Right forelimb (tissue), 1 donor: ENCODE data around the gene SRCAP.

ENCODE experiments used
- DNase-seq: peaks from one replicate; pipeline ENCODE4 v3.0.0-alpha.2; 2018

SRCAP gene

GRCh38 chr16:30760577-30761426 lies 61.8 kb downstream of the SRCAP start:
- no peak for DNase-seq

DNA sequence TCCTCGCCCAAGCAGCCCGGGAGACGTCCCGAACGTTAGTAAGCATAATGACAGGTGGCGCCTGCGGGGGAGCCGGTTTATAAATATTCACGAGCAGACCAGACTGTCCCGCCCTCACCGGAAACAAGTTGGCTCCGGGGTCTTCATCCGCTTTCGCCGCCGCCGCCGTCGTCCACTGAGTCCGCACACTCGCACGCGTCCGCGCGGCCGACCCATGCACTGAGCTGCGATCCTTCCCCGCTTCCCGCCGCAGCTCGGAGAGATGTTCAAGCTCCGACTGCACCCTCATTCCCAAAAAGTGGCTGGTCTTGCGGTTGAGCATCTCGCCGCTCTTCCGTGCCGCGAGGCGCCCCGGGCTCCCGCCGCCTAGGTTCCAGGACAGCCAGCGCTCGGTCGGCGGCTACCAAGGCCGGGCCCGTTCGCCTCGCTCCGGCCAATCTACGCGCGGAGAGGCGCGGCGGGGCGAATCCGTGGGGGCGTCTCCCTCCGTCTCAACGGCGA lies 62.5 kb downstream of the SRCAP start:
- no peak for DNase-seq

DNA sequence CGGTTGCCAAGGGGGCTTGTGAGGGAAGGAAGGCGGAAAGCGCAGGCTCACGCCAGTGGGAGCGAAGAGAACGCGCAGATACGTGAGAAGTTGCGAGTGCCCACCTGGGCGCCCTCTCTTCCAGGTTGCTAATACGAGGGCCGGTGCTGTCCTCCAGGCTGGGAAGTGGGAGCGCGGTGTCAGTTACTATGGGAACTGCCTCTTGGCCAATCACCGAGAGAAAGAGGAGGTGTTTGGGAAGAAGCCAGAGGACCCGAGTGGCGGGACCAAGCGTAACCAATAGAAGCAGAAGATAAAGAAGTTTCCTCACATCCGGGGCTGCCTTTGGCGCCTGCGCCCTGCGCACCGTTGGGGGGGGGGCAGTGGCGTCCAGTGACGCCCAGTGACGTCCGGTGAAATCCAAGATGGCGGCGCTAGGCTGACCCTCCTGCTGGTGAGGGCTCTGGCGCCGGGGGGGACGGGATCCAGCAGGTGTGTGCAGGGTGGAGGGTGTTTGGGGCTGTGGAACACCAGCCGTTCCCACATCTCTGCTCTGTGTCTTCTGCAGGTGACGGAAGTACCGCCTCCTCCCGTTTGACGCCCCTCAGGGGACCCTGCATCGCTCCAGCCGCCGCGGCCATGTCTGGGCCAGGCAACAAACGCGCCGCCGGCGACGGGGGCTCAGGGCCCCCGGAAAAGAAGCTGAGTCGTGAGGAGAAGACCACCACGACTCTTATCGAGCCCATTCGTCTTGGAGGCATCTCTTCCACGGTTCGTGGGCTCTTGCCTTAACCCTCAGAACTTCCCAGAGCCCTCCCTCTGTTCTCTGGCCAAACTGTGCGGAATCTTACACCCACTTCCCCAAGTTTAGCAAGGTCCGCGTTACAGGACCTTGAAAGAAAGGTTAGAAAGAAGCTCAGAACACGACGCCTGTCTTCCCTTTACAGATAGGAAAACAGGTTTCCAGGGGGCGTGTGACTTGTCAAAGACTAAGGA lies 63.2 kb downstream of the SRCAP start, which contains the start of the genes CFAP119 and RNF40:
Gene CFAP119, minus strand, starts transcription at position 135 of the 975 bp plus-strand sequence. CDS start 314 bp downstream, outside the sequence.
Gene RNF40, plus strand, starts transcription at position 395 of the 975 bp plus-strand sequence. Its CDS starts 224 bp downstream, at position 619.
- peak; percentile 99 for DNase-seq

GRCh38 chr16:30762991-30763725 lies 64.2 kb downstream of the SRCAP start:
- DNase-seq: no peak

GRCh38 chr16:30764086-30764485 lies 65.1 kb downstream of the SRCAP start:
- no peak for DNase-seq

DNA sequence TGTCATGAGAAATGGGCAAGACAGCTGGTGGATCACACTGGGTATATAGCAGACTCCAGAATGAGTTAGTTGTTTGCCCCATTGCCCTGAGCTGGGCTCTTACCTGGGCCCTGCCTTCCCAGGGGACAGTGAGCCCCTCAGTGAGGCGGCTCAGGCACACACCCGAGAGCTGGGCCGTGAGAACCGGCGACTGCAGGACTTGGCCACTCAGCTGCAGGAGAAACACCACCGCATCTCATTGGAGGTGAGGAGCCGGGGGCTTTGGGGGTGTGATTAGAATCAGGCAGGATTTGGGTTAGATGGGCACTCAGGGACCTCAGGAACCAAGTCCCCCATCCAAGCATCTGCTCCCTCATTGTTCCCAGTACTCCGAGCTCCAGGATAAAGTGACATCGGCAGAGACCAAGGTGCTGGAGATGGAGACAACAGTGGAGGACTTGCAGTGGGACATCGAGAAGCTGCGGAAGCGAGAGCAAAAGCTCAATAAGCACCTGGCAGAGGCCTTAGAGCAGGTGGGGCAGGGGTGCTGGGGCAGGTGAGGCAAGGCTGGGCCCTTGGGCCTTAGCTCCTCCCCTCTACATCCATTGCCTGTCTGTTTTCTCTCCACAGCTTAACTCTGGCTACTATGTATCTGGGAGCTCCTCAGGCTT lies 66.0 kb downstream of the SRCAP start:
- DNase-seq: no peak

DNA sequence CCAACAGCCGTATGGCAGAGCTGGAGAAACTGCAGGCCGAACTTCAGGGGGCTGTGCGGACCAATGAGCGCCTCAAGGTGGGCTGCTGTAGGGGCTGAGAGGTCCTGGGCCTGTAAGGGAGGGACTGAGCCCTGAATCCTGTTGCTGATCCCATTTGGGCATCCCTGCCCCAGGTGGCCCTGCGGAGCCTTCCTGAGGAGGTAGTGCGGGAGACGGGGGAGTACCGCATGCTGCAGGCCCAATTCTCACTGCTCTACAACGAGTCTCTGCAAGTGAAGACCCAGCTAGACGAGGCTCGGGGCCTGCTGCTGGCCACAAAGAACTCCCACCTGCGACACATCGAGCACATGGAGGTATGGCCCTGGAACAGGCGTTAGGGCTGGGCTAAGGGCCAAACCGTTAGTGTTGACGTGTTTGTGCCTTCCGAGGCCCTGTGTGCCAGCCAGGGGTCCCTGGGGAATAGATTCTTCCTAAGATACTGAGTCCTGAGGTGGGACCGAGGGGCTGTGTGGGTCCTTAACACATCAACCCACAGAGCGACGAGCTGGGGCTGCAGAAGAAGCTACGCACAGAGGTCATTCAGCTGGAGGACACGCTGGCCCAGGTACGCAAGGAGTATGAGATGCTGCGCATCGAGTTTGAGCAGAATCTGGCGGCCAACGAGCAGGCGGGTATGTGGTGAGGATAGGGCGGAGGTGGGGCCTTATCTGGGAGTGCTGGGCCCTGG lies 67.4 kb downstream of the SRCAP start:
- DNase-seq: no peak

- no peak for DNase-seq
Observed at GRCh38 chr16:30766933-30767284, 67.9 kb downstream of the SRCAP start.

DNA sequence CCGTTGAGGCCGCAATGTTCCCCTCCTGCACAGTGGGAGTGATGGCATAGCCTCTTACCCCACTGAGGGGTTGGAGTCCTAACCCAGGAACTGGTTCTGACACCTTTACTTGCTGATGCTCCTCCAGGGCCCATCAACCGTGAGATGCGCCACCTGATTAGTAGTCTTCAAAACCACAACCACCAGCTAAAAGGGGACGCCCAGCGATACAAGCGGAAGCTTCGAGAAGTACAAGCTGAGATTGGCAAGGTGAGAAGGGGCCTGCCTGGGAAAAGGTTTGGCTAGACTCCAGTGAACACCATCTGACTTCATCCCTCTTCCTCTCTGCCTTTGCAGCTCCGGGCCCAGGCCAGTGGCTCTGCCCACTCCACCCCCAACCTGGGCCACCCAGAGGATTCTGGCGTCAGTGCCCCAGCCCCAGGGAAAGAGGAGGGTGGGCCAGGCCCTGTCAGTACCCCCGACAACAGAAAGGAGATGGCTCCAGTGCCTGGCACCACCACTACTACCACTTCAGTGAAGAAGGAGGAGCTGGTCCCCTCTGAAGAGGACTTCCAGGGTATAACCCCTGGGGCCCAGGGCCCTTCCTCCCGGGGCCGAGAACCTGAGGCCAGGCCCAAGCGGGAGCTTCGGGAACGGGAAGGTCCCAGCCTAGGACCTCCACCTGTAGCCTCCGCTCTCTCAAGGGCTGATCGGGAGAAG lies 68.9 kb downstream of the SRCAP start:
- DNase-seq: no peak

GRCh38 chr16:30768583-30769181 lies 69.7 kb downstream of the SRCAP start:
- DNase-seq: no peak

DNA sequence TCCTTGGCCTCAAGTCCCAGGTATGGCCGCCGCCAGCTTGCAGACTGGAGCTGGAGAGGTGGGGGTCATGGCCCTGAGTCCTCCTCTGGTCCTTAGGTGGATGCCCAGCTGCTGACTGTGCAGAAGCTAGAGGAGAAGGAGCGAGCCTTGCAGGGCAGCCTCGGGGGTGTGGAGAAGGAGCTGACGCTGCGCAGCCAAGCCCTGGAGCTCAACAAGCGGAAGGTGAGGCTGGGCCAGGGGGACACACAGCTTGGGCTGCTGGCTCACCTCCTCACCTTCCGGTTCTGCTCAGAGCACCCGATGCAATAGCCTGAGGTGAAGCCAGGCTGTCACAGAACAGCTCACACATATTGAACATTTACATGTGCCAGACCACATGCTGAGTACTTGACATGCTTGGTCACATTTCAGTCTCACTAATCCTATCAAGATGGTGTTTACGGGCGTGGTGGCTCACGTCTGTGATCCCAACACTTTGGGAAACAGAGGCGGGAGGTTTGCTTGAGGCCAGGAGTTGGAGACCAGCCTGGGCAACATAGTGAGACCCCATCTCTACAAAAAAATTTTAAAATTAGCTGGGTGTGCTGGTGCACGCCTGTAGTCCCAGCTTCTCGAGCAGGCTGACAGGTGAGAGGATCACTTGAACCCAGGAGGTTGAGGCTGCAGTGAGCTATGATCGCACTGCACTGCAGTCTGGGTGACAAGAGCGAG lies 70.6 kb downstream of the SRCAP start:
- no peak for DNase-seq

GRCh38 chr16:30771726-30772125 lies 72.8 kb downstream of the SRCAP start:
- no peak for DNase-seq

GRCh38 chr16:30773826-30774225 lies 74.9 kb downstream of the SRCAP start:
- DNase-seq: no peak

DNA sequence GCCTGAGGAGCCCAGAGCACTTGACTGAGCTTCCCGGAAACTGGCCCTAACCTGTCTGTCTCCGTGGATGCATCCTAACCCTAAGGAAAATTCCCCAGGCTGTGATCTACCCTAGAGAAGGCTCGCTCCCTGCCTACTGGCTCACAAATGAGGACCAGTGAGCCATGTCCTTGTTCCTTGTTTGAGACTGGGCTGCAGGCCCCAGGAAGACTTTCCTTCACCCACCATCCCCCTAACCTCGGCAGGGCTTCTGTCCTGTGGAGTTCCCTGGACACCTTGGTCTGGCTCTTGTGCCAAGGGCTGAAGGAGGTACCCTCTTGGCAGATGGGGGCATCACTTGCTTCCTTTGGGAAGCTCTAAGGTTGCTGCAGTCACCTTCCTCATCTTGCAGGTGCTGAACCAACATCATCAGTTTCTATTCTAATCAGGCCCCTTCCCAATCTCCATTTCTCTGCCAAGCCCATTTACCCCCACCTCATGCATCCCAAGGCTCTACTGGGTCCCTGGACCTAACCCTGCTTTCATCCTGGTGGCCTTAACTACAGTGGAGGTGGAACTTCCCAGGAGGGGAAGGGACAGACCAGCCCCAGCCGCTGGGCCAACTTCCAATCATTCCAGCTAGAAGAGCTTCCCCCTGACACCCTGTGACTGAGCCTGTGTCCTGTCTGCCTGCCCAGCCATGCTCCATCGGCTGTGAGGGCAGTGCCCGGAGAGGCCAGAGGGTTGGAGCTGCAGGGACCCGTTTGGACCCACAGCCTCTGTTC lies 75.6 kb downstream of the SRCAP start:
- DNase-seq: no peak

DNA sequence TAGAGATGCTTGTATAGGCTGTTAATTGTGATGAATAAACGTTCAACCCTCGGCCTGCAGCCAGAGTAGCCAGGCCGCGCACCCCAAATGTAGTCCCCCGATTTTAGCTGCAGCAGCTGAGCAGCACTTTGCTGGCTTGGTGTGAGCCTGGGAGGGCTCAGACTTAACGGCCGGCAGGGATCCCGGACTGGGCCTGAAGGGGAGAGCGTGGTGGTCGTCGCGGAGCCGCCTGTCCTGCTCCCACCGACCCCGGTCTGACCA lies 76.1 kb downstream of the SRCAP start:
- DNase-seq: no peak

DNA sequence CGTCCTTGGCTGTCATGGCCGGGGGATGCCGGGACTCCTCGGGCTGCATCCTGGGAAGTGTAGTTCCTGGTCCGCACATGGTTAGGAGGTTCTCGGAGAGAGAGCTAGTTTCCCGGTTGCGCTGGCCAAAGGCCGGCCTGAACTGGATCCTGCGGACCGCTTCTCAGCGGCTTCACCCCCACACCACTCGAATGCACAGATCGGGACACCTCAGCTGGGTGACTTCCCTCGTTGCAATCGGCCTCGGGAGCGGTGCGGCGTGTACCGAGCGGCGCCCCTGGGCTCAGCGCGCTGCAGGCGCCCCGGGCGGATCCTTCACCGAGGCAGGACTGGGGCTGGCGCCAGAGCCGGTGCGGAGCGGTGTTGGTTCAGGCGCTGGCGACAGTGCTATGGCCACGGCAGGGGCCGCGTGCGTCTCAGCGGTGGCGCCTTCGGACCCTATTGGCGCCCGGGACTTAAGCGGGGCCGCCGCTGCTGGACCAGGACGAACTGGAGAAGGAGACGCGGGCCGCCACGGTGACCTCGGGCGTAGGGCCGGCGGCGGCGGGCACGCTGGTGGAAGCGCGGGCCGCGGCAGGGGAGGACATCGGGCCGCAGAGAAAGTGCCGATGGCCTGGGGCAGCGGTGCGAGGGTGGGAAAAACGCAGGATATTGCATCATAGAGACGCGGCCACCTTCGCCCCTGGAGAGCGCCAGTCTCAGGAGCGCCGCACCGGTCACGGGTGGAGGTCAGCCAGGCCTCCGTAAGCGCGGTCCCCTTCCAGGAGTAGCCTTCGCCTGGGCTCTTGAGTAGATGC lies 76.6 kb downstream of the SRCAP start:
- DNase-seq: peak; percentile 89

- no peak for DNase-seq
Observed at GRCh38 chr16:30777591-30778297, 78.8 kb downstream of the SRCAP start.
